ENCODE data around the gene ITGAV.

Gene ITGAV

GRCh38 chr2:186611526-186611925 lies 21.7 kb downstream of the ITGAV start:
- Histone ChIP-seq H4K91ac (ENCODE audit: low read depth, low read length, poor library complexity) (no peak overlapping the region), H2BK5ac (ENCODE audit: low read length) (no peak overlapping the region), H2BK15ac (ENCODE audit: low read length) (no peak overlapping the region), H3K27me3 (ENCODE audit: control insufficient read depth in 3 of 3, insufficient read depth in 3 of 3, low read depth in 1 of 3, low read length in 3 of 3) (peaks cover 0 to 2% (median 0%) of the 10 kb centered on the region in 3 experiments), H3K36me3 (replicated peaks in 1 of 2; ENCODE audit: control insufficient read depth in 2 of 2, insufficient read depth in 2 of 2, low read length in 2 of 2) (peaks cover 0 to 5% of the 10 kb centered on the region in 2 donors), H3K23ac (ENCODE audit: low read depth, low read length, poor library complexity) (no peak overlapping the region), H2AK5ac (ENCODE audit: low read depth, low read length) (no peak overlapping the region), H3K4me2 (ENCODE audit: insufficient read depth, low read length, poor library complexity, severe bottlenecking) (no peak overlapping the region), H3K9ac (ENCODE audit: low read depth, low read length, poor library complexity) (no peak overlapping the region), H3K14ac (ENCODE audit: low read length) (no peak overlapping the region), H3K9me3 (replicated peaks in 1 of 2; ENCODE audit: control insufficient read depth in 2 of 2, insufficient read depth in 1 of 2, low read depth in 1 of 2, low read length in 2 of 2) (no peaks in the 10 kb centered on the region), H3K4ac (ENCODE audit: low read length) (no peak overlapping the region), H3K18ac (ENCODE audit: low read length) (no peak overlapping the region), H2BK120ac (ENCODE audit: low read depth, low read length) (no peak overlapping the region), H3K27ac (replicated peaks; ENCODE audit: low read length) (peak overlapping the region; percentile 44), H2AFZ (ENCODE audit: low read length) (no peak overlapping the region), H4K8ac (ENCODE audit: low read depth, low read length) (no peak overlapping the region), H3K4me3 (ENCODE audit: low read length in 2 of 2) (no peak overlapping the region), H3K79me1 (ENCODE audit: low read depth, low read length) (no peaks in the 10 kb centered on the region), H3K4me1 (ENCODE audit: control insufficient read depth in 2 of 2, insufficient read depth in 1 of 2, low read depth in 1 of 2, low read length in 2 of 2) (peaks cover 4 to 11% of the 10 kb centered on the region in 2 donors), H2BK12ac (ENCODE audit: low read length) (peak overlapping the region; percentile 85)
- no peak for DNase-seq (ENCODE audit: low spot score)
- WGBS, 2 donors (ENCODE audit: extremely low coverage in 2 of 2, insufficient read length in 2 of 2, insufficient replicate concordance in 1 of 2): no CpG with 5 or more reads among the region's 2 CpGs

DNA sequence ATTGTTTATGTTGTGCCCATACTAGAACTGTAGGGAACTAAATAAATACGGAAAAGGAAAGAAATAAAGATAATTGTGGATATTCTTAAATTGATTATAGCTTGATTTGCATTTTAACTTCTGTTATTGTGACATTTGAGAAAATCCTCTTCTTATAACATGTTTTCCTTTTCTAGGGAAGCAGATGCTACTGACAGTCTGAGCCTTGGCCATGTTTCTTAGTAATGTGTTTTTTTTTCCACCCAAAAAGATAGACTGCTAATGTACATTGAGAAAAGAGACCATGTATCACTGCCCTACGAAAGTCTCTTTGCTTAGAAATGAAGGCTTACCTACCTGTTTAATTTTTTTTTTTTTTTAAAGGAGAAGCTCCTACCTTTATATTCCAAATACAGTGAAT lies 22.2 kb downstream of the ITGAV start:
- no peak overlapping the region for H3K9ac ChIP-seq (ENCODE audit: low read depth, low read length, poor library complexity)
- WGBS, 2 donors (ENCODE audit: extremely low coverage in 2 of 2, insufficient read length in 2 of 2, insufficient replicate concordance in 1 of 2): no CpG with 5 or more reads among the region's 2 CpGs
- no peak overlapping the region for H3K4me2 ChIP-seq (ENCODE audit: insufficient read depth, low read length, poor library complexity, severe bottlenecking)
- H2BK12ac ChIP-seq (ENCODE audit: low read length): no peak overlapping the region
- no peak overlapping the region for H3K4ac ChIP-seq (ENCODE audit: low read length)
- H3K27ac ChIP-seq (replicated peaks; ENCODE audit: low read length): peak overlapping the region; percentile 18
- H2BK120ac ChIP-seq (ENCODE audit: low read depth, low read length): no peak overlapping the region
- no peak for DNase-seq (ENCODE audit: low spot score)
- H2AK5ac ChIP-seq (ENCODE audit: low read depth, low read length): no peak overlapping the region
- no peak overlapping the region for H2BK5ac ChIP-seq (ENCODE audit: low read length)
- H4K91ac ChIP-seq (ENCODE audit: low read depth, low read length, poor library complexity): no peak overlapping the region
- H3K23ac ChIP-seq (ENCODE audit: low read depth, low read length, poor library complexity): no peak overlapping the region
- no peak overlapping the region for H3K4me3 ChIP-seq (ENCODE audit: low read length in 2 of 2)
- peaks cover 0 to 2% (median 0%) of the 10 kb centered on the region in 3 experiments for H3K27me3 ChIP-seq (ENCODE audit: control insufficient read depth in 3 of 3, insufficient read depth in 3 of 3, low read depth in 1 of 3, low read length in 3 of 3)
- H2BK15ac ChIP-seq (ENCODE audit: low read length): no peak overlapping the region
- H4K8ac ChIP-seq (ENCODE audit: low read depth, low read length): no peak overlapping the region
- no peak overlapping the region for H2AFZ ChIP-seq (ENCODE audit: low read length)
- H3K79me1 ChIP-seq (ENCODE audit: low read depth, low read length): no peaks in the 10 kb centered on the region
- no peak overlapping the region for H3K14ac ChIP-seq (ENCODE audit: low read length)
- peaks cover 4 to 11% of the 10 kb centered on the region in 2 donors for H3K4me1 ChIP-seq (ENCODE audit: control insufficient read depth in 2 of 2, insufficient read depth in 1 of 2, low read depth in 1 of 2, low read length in 2 of 2)
- H3K18ac ChIP-seq (ENCODE audit: low read length): no peak overlapping the region
- peaks cover 0 to 5% of the 10 kb centered on the region in 2 donors for H3K36me3 ChIP-seq (replicated peaks in 1 of 2; ENCODE audit: control insufficient read depth in 2 of 2, insufficient read depth in 2 of 2, low read length in 2 of 2)
- no peaks in the 10 kb centered on the region for H3K9me3 ChIP-seq (replicated peaks in 1 of 2; ENCODE audit: control insufficient read depth in 2 of 2, insufficient read depth in 1 of 2, low read depth in 1 of 2, low read length in 2 of 2)

DNA sequence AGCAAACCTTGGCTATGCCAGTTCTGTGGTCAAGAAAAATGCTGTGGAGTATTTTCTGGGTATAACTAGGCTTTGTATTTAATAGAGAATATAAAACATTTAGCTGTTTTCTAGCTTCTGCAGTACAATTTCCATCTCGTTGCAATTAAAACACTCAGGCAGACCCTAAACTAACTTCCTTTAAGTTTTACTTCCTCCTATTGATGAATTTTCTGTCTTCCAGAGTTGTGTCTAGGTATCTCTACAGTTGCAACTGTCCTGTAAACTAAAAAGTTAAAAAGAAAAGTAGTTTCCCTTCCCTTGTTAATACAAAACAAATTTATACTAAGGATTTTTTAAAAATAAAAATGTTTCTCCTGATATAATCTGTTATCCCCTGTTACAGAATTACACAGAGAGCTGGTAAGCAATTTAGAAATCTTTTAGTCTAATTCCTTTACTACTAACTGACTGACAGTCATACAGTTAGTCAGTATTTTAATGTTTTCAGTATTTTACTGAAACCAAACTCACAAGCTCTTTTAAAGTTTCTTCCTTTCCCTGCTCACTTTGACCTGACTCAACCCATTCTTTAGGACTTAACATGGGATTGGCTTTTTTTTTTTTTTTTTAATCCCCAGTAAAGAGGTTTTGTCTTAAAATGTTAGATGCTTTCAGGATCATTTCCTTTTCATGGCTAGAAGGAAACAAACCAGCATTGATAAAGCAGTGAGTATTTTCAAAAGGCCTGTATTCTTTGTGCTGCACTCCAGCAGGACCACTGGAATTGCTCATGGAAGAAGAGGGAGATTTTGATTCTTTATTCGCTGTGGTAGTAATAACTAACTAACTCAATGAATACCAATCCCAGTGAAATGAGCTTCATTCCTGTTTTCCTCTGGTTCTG lies 22.9 kb downstream of the ITGAV start:
- Histone ChIP-seq H3K79me1 (ENCODE audit: low read depth, low read length) (no peaks in the 10 kb centered on the region), H4K91ac (ENCODE audit: low read depth, low read length, poor library complexity) (no peak overlapping the region), H2BK12ac (ENCODE audit: low read length) (no peak overlapping the region), H3K27me3 (ENCODE audit: control insufficient read depth in 3 of 3, insufficient read depth in 3 of 3, low read depth in 1 of 3, low read length in 3 of 3) (no peaks in the 10 kb centered on the region), H3K4me3 (ENCODE audit: low read length in 2 of 2) (no peak overlapping the region), H3K4me2 (ENCODE audit: insufficient read depth, low read length, poor library complexity, severe bottlenecking) (no peak overlapping the region), H3K36me3 (replicated peaks in 1 of 2; ENCODE audit: control insufficient read depth in 2 of 2, insufficient read depth in 2 of 2, low read length in 2 of 2) (peaks cover 0 to 4% of the 10 kb centered on the region in 2 donors), H2BK15ac (ENCODE audit: low read length) (no peak overlapping the region), H3K18ac (ENCODE audit: low read length) (no peak overlapping the region), H3K4ac (ENCODE audit: low read length) (no peak overlapping the region), H3K14ac (ENCODE audit: low read length) (no peak overlapping the region), H3K27ac (replicated peaks; ENCODE audit: low read length) (peak overlapping the region; percentile 18), H3K4me1 (ENCODE audit: control insufficient read depth in 2 of 2, insufficient read depth in 1 of 2, low read depth in 1 of 2, low read length in 2 of 2) (peaks cover 7 to 11% of the 10 kb centered on the region in 2 donors), H3K23ac (ENCODE audit: low read depth, low read length, poor library complexity) (no peak overlapping the region), H4K8ac (ENCODE audit: low read depth, low read length) (no peak overlapping the region), H2BK5ac (ENCODE audit: low read length) (no peak overlapping the region), H3K9ac (ENCODE audit: low read depth, low read length, poor library complexity) (no peak overlapping the region), H2AK5ac (ENCODE audit: low read depth, low read length) (no peak overlapping the region), H3K9me3 (replicated peaks in 1 of 2; ENCODE audit: control insufficient read depth in 2 of 2, insufficient read depth in 1 of 2, low read depth in 1 of 2, low read length in 2 of 2) (no peaks in the 10 kb centered on the region), H2BK120ac (ENCODE audit: low read depth, low read length) (no peak overlapping the region), H2AFZ (ENCODE audit: low read length) (no peak overlapping the region)
- no peak for DNase-seq (ENCODE audit: low spot score)
- no CpG with 5 or more reads among the region's 2 CpGs for WGBS, 2 donors (ENCODE audit: extremely low coverage in 2 of 2, insufficient read length in 2 of 2, insufficient replicate concordance in 1 of 2)

- Histone ChIP-seq H2BK15ac (ENCODE audit: low read length) (no peak overlapping the region), H3K27me3 (ENCODE audit: control insufficient read depth in 3 of 3, insufficient read depth in 3 of 3, low read depth in 1 of 3, low read length in 3 of 3) (no peaks in the 10 kb centered on the region), H3K27ac (replicated peaks; ENCODE audit: low read length) (no peak overlapping the region), H2BK120ac (ENCODE audit: low read depth, low read length) (no peak overlapping the region), H3K9ac (ENCODE audit: low read depth, low read length, poor library complexity) (no peak overlapping the region), H3K23ac (ENCODE audit: low read depth, low read length, poor library complexity) (no peak overlapping the region), H3K36me3 (replicated peaks in 1 of 2; ENCODE audit: control insufficient read depth in 2 of 2, insufficient read depth in 2 of 2, low read length in 2 of 2) (no peaks in the 10 kb centered on the region), H3K79me1 (ENCODE audit: low read depth, low read length) (no peaks in the 10 kb centered on the region), H3K4me2 (ENCODE audit: insufficient read depth, low read length, poor library complexity, severe bottlenecking) (no peak overlapping the region), H3K14ac (ENCODE audit: low read length) (no peak overlapping the region), H2BK5ac (ENCODE audit: low read length) (no peak overlapping the region), H2AFZ (ENCODE audit: low read length) (no peak overlapping the region), H3K4me3 (ENCODE audit: low read length in 2 of 2) (no peak overlapping the region), H3K4ac (ENCODE audit: low read length) (no peak overlapping the region), H4K91ac (ENCODE audit: low read depth, low read length, poor library complexity) (no peak overlapping the region), H3K4me1 (ENCODE audit: control insufficient read depth in 2 of 2, insufficient read depth in 1 of 2, low read depth in 1 of 2, low read length in 2 of 2) (peaks cover 7 to 11% of the 10 kb centered on the region in 2 donors), H2AK5ac (ENCODE audit: low read depth, low read length) (no peak overlapping the region), H3K9me3 (replicated peaks in 1 of 2; ENCODE audit: control insufficient read depth in 2 of 2, insufficient read depth in 1 of 2, low read depth in 1 of 2, low read length in 2 of 2) (no peaks in the 10 kb centered on the region), H3K18ac (ENCODE audit: low read length) (no peak overlapping the region), H4K8ac (ENCODE audit: low read depth, low read length) (no peak overlapping the region), H2BK12ac (ENCODE audit: low read length) (no peak overlapping the region)
- DNase-seq (ENCODE audit: low spot score): no peak
- WGBS, 2 donors (ENCODE audit: extremely low coverage in 2 of 2, insufficient read length in 2 of 2, insufficient replicate concordance in 1 of 2): no CpG with 5 or more reads among the region's 2 CpGs
These were observed 24.5 kb downstream of the ITGAV start for GRCh38 chr2:186614373-186614772.
